ENCODE data around the gene CACNA2D3. TPM values are rescaled to one million over a fixed set of nuclear protein-coding genes. Genes with fewer than 3 reads are reported as not detected.

CACNA2D3 gene
- total RNA-seq, 1 donor from 2014 or later: not detected

- Mint-ChIP-seq H3K27me3 (ENCODE audit: low read depth) (no peaks in the 10 kb centered on the region), H3K4me1 (ENCODE audit: low read depth) (no peaks in the 10 kb centered on the region), H3K27ac (ENCODE audit: unreplicated experiment) (no peak overlapping the region), H3K9me3 (ENCODE audit: low read depth) (peaks cover 25% of the 10 kb centered on the region), H3K4me3 (ENCODE audit: unreplicated experiment) (no peak overlapping the region), H3K36me3 (ENCODE audit: low read depth) (no peaks in the 10 kb centered on the region)
- DNase-seq (ENCODE audit: low spot score): no peak
- no peak for TF ChIP-seq CTCF (IDR thresholded peaks at IDR 0.05)
Observed at GRCh38 chr3:54273791-54274190, 151.4 kb downstream of the CACNA2D3 start.

- H3K27ac Mint-ChIP-seq (ENCODE audit: unreplicated experiment): no peak overlapping the region
- no peak for DNase-seq (ENCODE audit: low spot score)
Observed at GRCh38 chr3:54274607-54275006, 152.3 kb downstream of the CACNA2D3 start.

GRCh38 chr3:54279005-54279583 is 156.7 kb downstream of the CACNA2D3 start:
- H3K27me3 Mint-ChIP-seq (ENCODE audit: low read depth): no peaks in the 10 kb centered on the region
- peaks cover 35% of the 10 kb centered on the region for H3K9me3 Mint-ChIP-seq (ENCODE audit: low read depth)
- no peak overlapping the region for H3K4me3 Mint-ChIP-seq (ENCODE audit: unreplicated experiment)
- no peaks in the 10 kb centered on the region for H3K36me3 Mint-ChIP-seq (ENCODE audit: low read depth)
- no peaks in the 10 kb centered on the region for H3K4me1 Mint-ChIP-seq (ENCODE audit: low read depth)
- DNase-seq (ENCODE audit: low spot score): no peak
- no peak for TF ChIP-seq CTCF (IDR thresholded peaks at IDR 0.05)
- H3K27ac Mint-ChIP-seq (ENCODE audit: unreplicated experiment): no peak overlapping the region

More at GRCh38 chr3:54274607-54275006, 152.3 kb downstream of the CACNA2D3 start:
- TF ChIP-seq CTCF (IDR thresholded peaks at IDR 0.05): no peak
- Mint-ChIP-seq H3K4me3 (ENCODE audit: unreplicated experiment) (no peak overlapping the region), H3K4me1 (ENCODE audit: low read depth) (no peaks in the 10 kb centered on the region), H3K27me3 (ENCODE audit: low read depth) (no peaks in the 10 kb centered on the region), H3K9me3 (ENCODE audit: low read depth) (peaks cover 29% of the 10 kb centered on the region), H3K36me3 (ENCODE audit: low read depth) (no peaks in the 10 kb centered on the region)

GRCh38 chr3:54283470-54283869 is 161.1 kb downstream of the CACNA2D3 start:
- no peaks in the 10 kb centered on the region for H3K27me3 Mint-ChIP-seq (ENCODE audit: low read depth)
- no peak overlapping the region for H3K4me3 Mint-ChIP-seq (ENCODE audit: unreplicated experiment)
- DNase-seq (ENCODE audit: low spot score): no peak
- no peaks in the 10 kb centered on the region for H3K4me1 Mint-ChIP-seq (ENCODE audit: low read depth)
- H3K36me3 Mint-ChIP-seq (ENCODE audit: low read depth): no peaks in the 10 kb centered on the region
- no peak for TF ChIP-seq CTCF (IDR thresholded peaks at IDR 0.05)
- peaks cover 24% of the 10 kb centered on the region for H3K9me3 Mint-ChIP-seq (ENCODE audit: low read depth)
- no peak overlapping the region for H3K27ac Mint-ChIP-seq (ENCODE audit: unreplicated experiment)

GRCh38 chr3:54294214-54294613 is 171.9 kb downstream of the CACNA2D3 start:
- no peaks in the 10 kb centered on the region for H3K4me1 Mint-ChIP-seq (ENCODE audit: low read depth)
- no peak for TF ChIP-seq CTCF (IDR thresholded peaks at IDR 0.05)
- H3K27me3 Mint-ChIP-seq (ENCODE audit: low read depth): no peaks in the 10 kb centered on the region
- H3K36me3 Mint-ChIP-seq (ENCODE audit: low read depth): no peaks in the 10 kb centered on the region
- H3K27ac Mint-ChIP-seq (ENCODE audit: unreplicated experiment): no peak overlapping the region
- H3K9me3 Mint-ChIP-seq (ENCODE audit: low read depth): peaks cover 7% of the 10 kb centered on the region
- H3K4me3 Mint-ChIP-seq (ENCODE audit: unreplicated experiment): no peak overlapping the region
- no peak for DNase-seq (ENCODE audit: low spot score)

Data from chondrocyte (in vitro differentiated cells).